GM21529 (cell line): ENCODE results near the gene TEKT3.

Source experiments
- ATAC-seq: cut with Tn5 transposase; IDR thresholded peaks from one replicate; pipeline ENCODE4 v1.9.1; 2021; ENCODE audit not compliant: unreplicated experiment

The TEKT3 gene

GRCh38 chr17:15267996-15268395, 73.4 kb downstream of the TEKT3 start:
- no peak for ATAC-seq

- ATAC-seq: no peak
These were observed 74.9 kb downstream of the TEKT3 start for GRCh38 chr17:15266325-15267125.

- ATAC-seq: no peak
These were observed 76.3 kb downstream of the TEKT3 start, which contains the start of gene PMP22 for GRCh38 chr17:15265131-15265530. PMP22 (minus strand) TSS chr17:15265326; CDS start chr17:15260727, 4,599 bp downstream.

- no peak for ATAC-seq
These were observed 76.9 kb downstream of the TEKT3 start for GRCh38 chr17:15264542-15264941.

- ATAC-seq: no peak
These were observed 77.7 kb downstream of the TEKT3 start for GRCh38 chr17:15263680-15264079.

GRCh38 chr17:15263206-15263579, 78.2 kb downstream of the TEKT3 start:
- no peak for ATAC-seq

- ATAC-seq: no peak
These were observed 78.8 kb downstream of the TEKT3 start for GRCh38 chr17:15262291-15263205.

- ATAC-seq: no peak
These were observed 79.6 kb downstream of the TEKT3 start for GRCh38 chr17:15261802-15262290.

GRCh38 chr17:15261258-15261801, 80.1 kb downstream of the TEKT3 start:
- no peak for ATAC-seq

GRCh38 chr17:15260376-15261257, 80.8 kb downstream of the TEKT3 start:
- peak; percentile 56 for ATAC-seq

- ATAC-seq: no peak
These were observed 83.4 kb downstream of the TEKT3 start for GRCh38 chr17:15257796-15258512.

GRCh38 chr17:15257258-15257788, 84.1 kb downstream of the TEKT3 start:
- peak; percentile 61 for ATAC-seq

GRCh38 chr17:15256689-15257088, 84.7 kb downstream of the TEKT3 start:
- no peak for ATAC-seq

- ATAC-seq: no peak
These were observed 85.5 kb downstream of the TEKT3 start for GRCh38 chr17:15255713-15256454.
